Smooth muscle cell (in vitro differentiated cells): ENCODE measurements around the gene MAG. TPM values are rescaled to one million over a fixed set of nuclear protein-coding genes. Genes with fewer than 3 reads are reported as not detected.

Source experiments
- DNase-seq: peaks from one replicate; lab custom pipeline; 2025; ENCODE audit not compliant: unreplicated experiment; lab: John Stamatoyannopoulos, UW
- H2AFZ ChIP-seq: fragments of 200-600 bp; sonication (generic); 2 replicates; pipeline ENCODE4 v1.6.0; 2016; ENCODE audit warnings: antibody characterized with exemption, low read depth, mild to moderate bottlenecking
- H3F3A ChIP-seq: fragments of 200-600 bp; sonication (generic); 2 replicates; pipeline ENCODE4 v1.6.0; 2017; ENCODE audit warnings: antibody characterized with exemption, low read depth
- H3K27ac ChIP-seq: fragments of 200-600 bp; sonication (generic); 2 replicates; pipeline ENCODE4 v1.5.1; 2016; ENCODE audit warnings: low read depth, mild to moderate bottlenecking
- H3K27me3 ChIP-seq: fragments of 200-600 bp; sonication (generic); 2 replicates; pipeline ENCODE4 v1.6.1; 2016; ENCODE audit warnings: low read depth, mild to moderate bottlenecking
- H3K36me3 ChIP-seq: fragments of 200-600 bp; sonication (generic); 2 replicates; pipeline ENCODE4 v1.5.1; 2016; ENCODE audit warnings: low read depth
- H3K4me1 ChIP-seq: fragments of 200-600 bp; sonication (generic); 2 replicates; pipeline ENCODE4 v1.5.1; 2016; ENCODE audit warnings: low read depth
- H3K4me2 ChIP-seq: fragments of 200-600 bp; sonication (generic); 2 replicates; pipeline ENCODE4 v1.6.0; 2016; ENCODE audit warnings: mild to moderate bottlenecking
- H3K4me3 ChIP-seq: fragments of 200-600 bp; sonication (generic); 2 replicates; pipeline ENCODE4 v1.5.1; 2016; ENCODE audit warnings: mild to moderate bottlenecking
- H3K79me2 ChIP-seq: fragments of 200-600 bp; sonication (generic); 2 replicates; pipeline ENCODE4 v1.6.0; 2016; ENCODE audit warnings: low read depth, mild to moderate bottlenecking
- H3K9ac ChIP-seq: fragments of 200-600 bp; sonication (generic); 2 replicates; pipeline ENCODE4 v1.6.0; 2016; ENCODE audit warnings: low read depth
- H3K9me3 ChIP-seq: fragments of 200-600 bp; sonication (generic); replicated peaks from 2 replicates; pipeline ENCODE4 v1.5.1; 2016; ENCODE audit warnings: low read depth
- H4K20me1 ChIP-seq: fragments of 200-600 bp; sonication (generic); 2 replicates; pipeline ENCODE4 v1.6.0; 2016; ENCODE audit warnings: low read depth
- CTCF ChIP-seq: fragments of 200-600 bp; sonication (generic); IDR thresholded peaks from 2 replicates; pipeline ENCODE4 v1.5.1; 2017; ENCODE audit warnings: borderline replicate concordance, mild to moderate bottlenecking, antibody characterized with exemption; ENCODE audit not compliant: insufficient read depth, poor library complexity, severe bottlenecking
- WGBS: methylation state at CpG from one replicate; pipeline ENCODE4 v1.1.7; 2016; ENCODE audit warnings: low lambda C conversion rate; 5-methylcytosine and 5-hydroxymethylcytosine counted together
- polyA plus RNA-seq: library from polyadenylated mRNA; unstranded; fragments of >200 nt; fragmentation: Nextera tagmentation; extraction: Ambion mirVana; gene quantifications from 2 replicates; pipeline ENCODE4 v1.2.1, GENCODE V29; 2016
- total RNA-seq: library from RNA; depleted of rRNA; stranded (reverse); fragments of >200 nt; gene quantifications from 2 replicates; pipeline ENCODE4 v1.2.3, GENCODE V29; 2014

MAG gene
- total and polyA plus RNA-seq, 2 experiments from 2014 or later: not detected

- Histone ChIP-seq H3K9ac (no peak overlapping the region), H3K36me3 (no peaks in the 10 kb centered on the region), H4K20me1 (no peaks in the 10 kb centered on the region), H3K4me2 (no peak overlapping the region), H3K4me1 (no peaks in the 10 kb centered on the region), H2AFZ (no peak overlapping the region), H3K9me3 (no peaks in the 10 kb centered on the region), H3K27ac (no peak overlapping the region), H3F3A (no peaks in the 10 kb centered on the region), H3K79me2 (no peaks in the 10 kb centered on the region), H3K27me3 (no peaks in the 10 kb centered on the region), H3K4me3 (no peak overlapping the region)
- no peak for DNase-seq
- 95% methylated on average over 27 of the region's 55 CpGs for WGBS
- no peak for TF ChIP-seq CTCF
Measured at GRCh38 chr19:35299523-35300338, 7.8 kb downstream of the MAG start.

GRCh38 chr19:35300339-35300649, 8.3 kb downstream of the MAG start:
- Histone ChIP-seq H3K4me3 (no peak overlapping the region), H3K79me2 (no peaks in the 10 kb centered on the region), H3K4me2 (no peak overlapping the region), H3K27me3 (no peaks in the 10 kb centered on the region), H4K20me1 (no peaks in the 10 kb centered on the region), H3K9ac (no peak overlapping the region), H3F3A (no peaks in the 10 kb centered on the region), H3K4me1 (no peaks in the 10 kb centered on the region), H3K9me3 (no peaks in the 10 kb centered on the region), H2AFZ (no peak overlapping the region), H3K27ac (no peak overlapping the region), H3K36me3 (no peaks in the 10 kb centered on the region)
- TF ChIP-seq CTCF: no peak
- no peak for DNase-seq
- WGBS: 94% methylated on average over 10 of the region's 10 CpGs

GRCh38 chr19:35301961-35302360, 10.0 kb downstream of the MAG start:
- WGBS: 99% methylated on average over 2 of the region's 2 CpGs
- no peaks in the 10 kb centered on the region for H3K36me3 ChIP-seq

More at GRCh38 chr19:35301961-35302360, 10.0 kb downstream of the MAG start:
- Histone ChIP-seq H3K27me3 (no peaks in the 10 kb centered on the region), H3K9me3 (no peaks in the 10 kb centered on the region), H3K4me1 (no peaks in the 10 kb centered on the region), H3K9ac (no peak overlapping the region), H3F3A (no peaks in the 10 kb centered on the region), H4K20me1 (no peaks in the 10 kb centered on the region), H3K27ac (no peak overlapping the region), H3K79me2 (no peaks in the 10 kb centered on the region), H3K4me2 (no peak overlapping the region), H3K4me3 (no peak overlapping the region), H2AFZ (no peak overlapping the region)
- TF ChIP-seq CTCF: no peak
- DNase-seq: no peak
